ENCODE measurements around the gene JSRP1. TPM values are rescaled to one million over a fixed set of nuclear protein-coding genes. Genes with fewer than 3 reads are reported as not detected.
A peak's percentile ranks its signal among the peaks of the same experiment; 100 is the strongest.

The JSRP1 gene
- total and polyA plus RNA-seq, 2 experiments from 2014 or later = 1.9 to 4.2 TPM

DNA sequence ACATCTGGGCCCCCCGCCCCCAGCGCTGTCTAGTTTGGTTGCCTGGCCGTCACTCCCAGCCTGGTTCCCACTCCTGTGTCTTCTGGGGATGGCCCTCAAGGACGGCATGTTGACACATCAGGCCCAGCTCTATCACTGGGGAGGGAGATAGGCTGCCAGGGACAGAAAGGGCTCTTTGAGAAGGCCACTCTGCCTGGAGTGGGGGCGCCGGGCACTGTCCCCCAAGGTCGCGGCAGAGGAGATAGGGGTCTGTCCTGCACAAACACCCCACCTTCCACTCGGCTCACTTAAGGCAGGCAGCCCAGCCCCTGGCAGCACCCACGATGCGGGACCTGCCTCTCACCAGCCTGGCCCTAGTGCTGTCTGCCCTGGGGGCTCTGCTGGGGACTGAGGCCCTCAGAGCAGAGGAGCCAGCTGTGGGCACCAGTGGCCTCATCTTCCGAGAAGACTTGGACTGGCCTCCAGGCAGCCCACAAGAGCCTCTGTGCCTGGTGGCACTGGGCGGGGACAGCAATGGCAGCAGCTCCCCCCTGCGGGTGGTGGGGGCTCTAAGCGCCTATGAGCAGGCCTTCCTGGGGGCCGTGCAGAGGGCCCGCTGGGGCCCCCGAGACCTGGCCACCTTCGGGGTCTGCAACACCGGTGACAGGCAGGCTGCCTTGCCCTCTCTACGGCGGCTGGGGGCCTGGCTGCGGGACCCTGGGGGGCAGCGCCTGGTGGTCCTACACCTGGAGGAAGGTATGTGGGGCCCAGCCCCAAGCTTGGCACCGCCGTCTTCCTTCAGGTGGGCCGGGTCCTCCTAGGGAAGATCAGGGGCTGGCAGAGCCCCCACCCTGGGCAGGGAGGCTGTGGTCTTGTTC is 7.0 kb downstream of the JSRP1 start, which contains the start of gene AMH:
Gene AMH (plus strand): TSS at position 314 of the 857 bp plus-strand sequence. CDS start 10 bp downstream, at position 324.
- DNase-seq (ENCODE audit: low read depth in 1 of 2, low spot score in 1 of 2) = no peak
- H3K27ac ChIP-seq = peak within 1 kb of the TSS; percentile 51

DNA sequence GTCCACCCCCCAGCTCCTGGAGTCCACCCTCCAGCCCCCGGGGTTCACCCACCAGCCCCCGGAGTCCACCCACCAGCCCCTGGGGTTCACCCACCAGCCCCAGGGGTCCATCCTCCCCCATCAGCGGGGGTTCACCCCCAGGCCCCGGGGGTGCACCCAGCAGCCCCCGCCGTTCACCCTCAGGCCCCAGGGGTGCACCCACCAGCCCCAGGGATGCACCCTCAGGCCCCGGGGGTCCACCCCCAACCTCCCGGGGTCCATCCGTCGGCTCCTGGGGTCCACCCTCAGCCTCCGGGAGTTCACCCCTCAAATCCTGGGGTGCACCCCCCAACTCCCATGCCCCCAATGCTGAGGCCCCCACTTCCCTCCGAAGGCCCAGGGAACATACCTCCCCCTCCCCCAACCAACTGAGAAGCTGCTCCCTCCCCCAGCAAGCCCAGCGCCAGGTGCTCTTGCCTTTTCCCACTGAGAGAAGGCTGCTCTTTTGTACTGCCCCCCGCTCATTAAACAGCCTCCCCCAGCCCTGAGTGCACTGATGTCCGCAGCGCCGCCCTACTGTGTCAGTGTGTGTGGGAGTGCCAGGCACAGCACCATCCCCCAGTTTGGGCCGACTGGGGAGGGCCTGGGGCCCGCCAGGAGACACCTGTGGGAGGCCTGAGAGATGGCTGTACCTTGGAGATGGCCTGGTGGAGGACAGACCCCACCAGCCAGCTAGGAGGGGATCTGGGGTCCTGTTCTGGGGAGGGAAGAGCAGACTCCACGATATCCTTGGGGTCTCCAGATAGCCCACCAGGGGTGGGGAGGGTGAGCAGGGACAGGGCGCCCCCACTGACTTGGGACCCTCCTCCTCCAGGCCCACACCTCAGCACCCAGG is 7.8 kb downstream of the JSRP1 start:
- Histone ChIP-seq H3K27ac (peak overlapping the region; percentile 51), H3K4me1 (ENCODE audit: low read depth) (no peaks in the 10 kb centered on the region), H3K4me3 (no peak overlapping the region), H3K36me3 (peaks cover 43% of the 10 kb centered on the region), H3K27me3 (peaks cover 24% of the 10 kb centered on the region), H3K9me3 (ENCODE audit: low read depth) (no peaks in the 10 kb centered on the region)
- no peak for DNase-seq (ENCODE audit: low read depth in 1 of 2, low spot score in 1 of 2)
- TF ChIP-seq, protein P1, sequence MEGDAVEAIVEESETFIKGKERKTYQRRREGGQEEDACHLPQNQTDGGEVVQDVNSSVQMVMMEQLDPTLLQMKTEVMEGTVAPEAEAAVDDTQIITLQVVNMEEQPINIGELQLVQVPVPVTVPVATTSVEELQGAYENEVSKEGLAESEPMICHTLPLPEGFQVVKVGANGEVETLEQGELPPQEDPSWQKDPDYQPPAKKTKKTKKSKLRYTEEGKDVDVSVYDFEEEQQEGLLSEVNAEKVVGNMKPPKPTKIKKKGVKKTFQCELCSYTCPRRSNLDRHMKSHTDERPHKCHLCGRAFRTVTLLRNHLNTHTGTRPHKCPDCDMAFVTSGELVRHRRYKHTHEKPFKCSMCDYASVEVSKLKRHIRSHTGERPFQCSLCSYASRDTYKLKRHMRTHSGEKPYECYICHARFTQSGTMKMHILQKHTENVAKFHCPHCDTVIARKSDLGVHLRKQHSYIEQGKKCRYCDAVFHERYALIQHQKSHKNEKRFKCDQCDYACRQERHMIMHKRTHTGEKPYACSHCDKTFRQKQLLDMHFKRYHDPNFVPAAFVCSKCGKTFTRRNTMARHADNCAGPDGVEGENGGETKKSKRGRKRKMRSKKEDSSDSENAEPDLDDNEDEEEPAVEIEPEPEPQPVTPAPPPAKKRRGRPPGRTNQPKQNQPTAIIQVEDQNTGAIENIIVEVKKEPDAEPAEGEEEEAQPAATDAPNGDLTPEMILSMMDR (IDR thresholded peaks at IDR 0.05; ENCODE audit: low read depth, low read length) = no peak

More for the DNA sequence above, 7.0 kb downstream of the JSRP1 start, which contains the start of gene AMH:
- TF ChIP-seq, protein P1 (IDR thresholded peaks at IDR 0.05; ENCODE audit: low read depth, low read length) = no peak
- Histone ChIP-seq H3K4me1 (ENCODE audit: low read depth) (peaks cover 3% of the 10 kb centered on the region), H3K4me3 (no peak within 1 kb of the TSS), H3K36me3 (peaks cover 36% of the 10 kb centered on the region), H3K27me3 (peaks cover 24% of the 10 kb centered on the region), H3K9me3 (ENCODE audit: low read depth) (no peaks in the 10 kb centered on the region)

DNA sequence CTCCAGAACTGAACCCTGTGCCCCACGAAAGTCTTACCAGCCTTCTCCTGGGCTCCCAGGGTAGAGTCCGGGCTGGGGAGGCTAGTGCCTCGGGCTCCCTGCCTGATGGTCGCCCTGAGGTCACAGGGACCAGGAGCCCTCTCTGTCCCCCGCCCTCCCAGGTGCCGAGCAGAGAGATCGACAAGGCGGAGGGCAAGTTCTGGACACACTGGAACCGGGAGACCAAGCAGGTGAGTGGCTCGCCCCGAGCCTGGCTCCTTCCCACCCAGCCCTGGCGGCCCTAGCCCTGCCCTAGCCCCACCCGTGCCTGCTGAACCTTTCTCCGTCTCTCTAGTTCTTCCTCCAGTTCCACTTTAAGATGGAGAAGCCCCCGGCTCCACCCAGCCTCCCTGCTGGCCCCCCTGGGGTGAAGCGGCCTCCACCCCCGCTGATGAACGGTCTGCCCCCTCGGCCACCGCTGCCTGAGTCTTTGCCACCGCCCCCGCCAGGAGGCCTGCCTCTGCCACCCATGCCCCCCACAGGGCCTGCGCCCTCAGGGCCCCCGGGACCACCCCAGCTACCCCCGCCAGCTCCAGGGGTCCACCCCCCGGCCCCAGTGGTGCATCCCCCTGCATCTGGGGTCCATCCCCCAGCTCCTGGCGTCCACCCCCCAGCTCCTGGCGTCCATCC is 8.7 kb downstream of the JSRP1 start:
- no peak overlapping the region for H3K4me3 ChIP-seq
- TF ChIP-seq, protein P1 (IDR thresholded peaks at IDR 0.05; ENCODE audit: low read depth, low read length) = no peak

DNA sequence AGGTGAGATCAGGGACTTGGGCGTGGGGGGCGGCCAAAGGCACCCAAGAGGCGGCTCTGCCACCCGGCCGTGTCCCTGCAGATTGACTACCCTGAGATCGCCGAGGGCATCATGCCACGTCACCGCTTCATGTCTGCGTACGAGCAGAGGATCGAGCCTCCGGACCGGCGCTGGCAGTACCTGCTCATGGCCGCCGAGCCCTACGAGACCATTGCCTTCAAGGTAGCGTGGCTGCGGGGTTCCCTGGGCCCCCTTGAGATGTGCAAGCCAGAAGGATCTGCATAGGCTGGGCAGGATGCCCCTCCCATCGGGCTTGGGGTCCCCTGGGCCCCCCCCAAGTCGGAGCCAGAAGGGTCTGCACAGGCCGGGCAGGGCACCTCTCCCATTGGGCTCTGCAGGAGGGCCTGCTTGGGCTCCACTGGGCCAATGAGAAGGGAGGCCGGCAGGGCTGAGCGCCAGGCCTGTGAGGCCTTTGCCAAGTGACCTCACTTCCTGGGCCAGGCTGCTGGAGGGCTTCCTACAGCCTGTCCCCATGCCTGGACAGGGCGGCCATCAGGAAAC is 9.3 kb downstream of the JSRP1 start:
- Histone ChIP-seq H3K27ac (no peak overlapping the region), H3K27me3 (peaks cover 11% of the 10 kb centered on the region), H3K9me3 (ENCODE audit: low read depth) (no peaks in the 10 kb centered on the region), H3K4me1 (ENCODE audit: low read depth) (no peaks in the 10 kb centered on the region), H3K36me3 (peaks cover 43% of the 10 kb centered on the region), H3K4me3 (no peak overlapping the region)
- TF ChIP-seq, protein P1 (IDR thresholded peaks at IDR 0.05; ENCODE audit: low read depth, low read length) = no peak
- peak in 1 of 2 donors; percentile 78 for DNase-seq (ENCODE audit: low read depth in 1 of 2, low spot score in 1 of 2)

More for the DNA sequence above, 8.7 kb downstream of the JSRP1 start:
- no peak for DNase-seq (ENCODE audit: low read depth in 1 of 2, low spot score in 1 of 2)
- Histone ChIP-seq H3K9me3 (ENCODE audit: low read depth) (no peaks in the 10 kb centered on the region), H3K4me1 (ENCODE audit: low read depth) (no peaks in the 10 kb centered on the region), H3K27ac (no peak overlapping the region), H3K27me3 (peaks cover 18% of the 10 kb centered on the region), H3K36me3 (peaks cover 43% of the 10 kb centered on the region)

Measured in cardiac muscle cell (in vitro differentiated cells and primary cell).